Lower leg skin (tissue), 3 donors: ENCODE data around the gene SRCAP.

Source experiments
- CTCF ChIP-seq, 3 donors: fragments of 450-650 bp; IDR thresholded peaks; one replicate each; pipeline ENCODE4 v1.5.1; 2016; ENCODE audit warnings: antibody characterized with exemption in 3 of 3, mild to moderate bottlenecking in 3 of 3, moderate library complexity in 2 of 3
- POLR2A ChIP-seq, 2 donors: fragments of 450-650 bp; IDR thresholded peaks; one replicate each; pipeline ENCODE4 v1.6.1; 2016 to 2017; ENCODE audit warnings: antibody characterized with exemption in 2 of 2, mild to moderate bottlenecking in 1 of 2, moderate library complexity in 1 of 2

DNA sequence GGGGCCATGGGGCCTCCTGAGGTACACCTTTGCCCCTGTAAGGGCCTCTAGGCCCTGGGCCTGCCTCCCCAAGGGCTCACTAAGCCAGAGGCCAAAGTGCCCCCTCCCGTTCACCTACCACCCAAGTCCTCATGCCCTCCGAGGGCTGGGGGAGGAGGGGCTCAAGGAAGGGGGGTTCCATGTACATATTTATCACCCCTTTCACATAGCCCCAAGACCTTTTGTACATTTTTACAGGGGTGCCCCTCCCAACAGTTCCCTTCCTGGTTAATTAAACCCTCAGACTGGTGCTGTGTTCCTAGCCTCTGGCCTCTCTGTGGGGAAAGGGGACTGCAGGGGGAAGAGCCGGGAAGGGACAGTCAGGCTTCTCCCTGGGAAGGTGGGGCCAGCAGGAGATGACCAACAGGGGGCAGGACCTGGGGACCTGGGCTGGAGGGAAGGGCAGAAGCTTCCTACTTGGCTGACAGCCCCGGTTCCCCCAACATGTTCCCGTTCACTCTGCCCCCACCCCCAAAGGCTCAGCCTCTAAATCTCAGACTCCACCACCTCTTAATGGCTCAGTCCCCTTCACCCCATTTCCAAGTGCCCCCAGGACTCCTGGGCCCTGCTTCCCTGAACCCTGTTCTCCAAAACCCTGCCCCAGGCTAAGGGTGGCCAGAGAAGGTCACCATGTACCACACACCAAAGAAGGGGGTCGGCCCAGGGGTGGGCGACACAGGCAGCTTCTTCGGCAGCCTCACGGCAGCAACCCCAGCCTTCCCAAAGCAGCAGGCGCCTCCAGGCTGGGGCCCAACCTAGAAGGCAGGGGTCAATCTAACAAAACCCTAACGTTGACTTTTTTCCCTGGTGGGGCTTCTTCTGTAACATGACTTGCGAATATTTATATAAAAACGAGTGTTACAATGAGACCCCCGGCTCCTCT lies 28.8 kb upstream of the SRCAP start:
- TF ChIP-seq CTCF (IDR thresholded peaks at IDR 0.05) (no peak), POLR2A (IDR thresholded peaks at IDR 0.05) (no peak)
